ENCODE measurements around the gene TRIM50.
"Not testable (repeated sequence)": the region's sequence is repeated elsewhere in the genome, so short reads cannot be mapped to it uniquely, and the experiment has no call there.

Gene TRIM50

DNA sequence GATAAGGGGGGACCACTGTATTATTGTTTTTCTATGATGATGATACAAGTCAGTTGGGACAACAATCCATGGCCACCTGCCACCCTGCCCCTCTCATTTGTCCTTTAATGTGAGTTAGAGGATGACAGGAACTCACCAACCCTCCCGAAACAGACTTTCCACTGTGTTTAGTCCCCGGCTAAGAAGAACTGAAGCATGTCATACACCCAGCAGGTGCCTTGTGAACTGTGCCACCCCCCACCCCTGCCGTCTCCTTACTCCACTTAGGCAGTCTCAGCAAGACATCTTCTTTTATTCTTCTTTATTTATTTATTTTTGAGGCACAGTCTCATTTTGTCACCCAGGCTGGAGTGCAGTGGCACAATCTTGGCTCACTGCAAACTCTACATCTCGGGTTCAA, 60.1 kb downstream of the TRIM50 start:
- not testable (repeated sequence) for H4K20me1 ChIP-seq (ENCODE audit: low read depth, low read length); H3K4me3 ChIP-seq (ENCODE audit: insufficient read depth, low read length, poor library complexity, severe bottlenecking); H3K36me3 ChIP-seq (ENCODE audit: low read length); H3F3A ChIP-seq (ENCODE audit: insufficient read depth); H3K79me2 ChIP-seq (ENCODE audit: insufficient read depth, low read length); H3K9me2 ChIP-seq (replicated peaks; ENCODE audit: insufficient read depth, low read length); H2AFZ ChIP-seq (ENCODE audit: low read depth, low read length, severe bottlenecking); H3K9me3 ChIP-seq (ENCODE audit: insufficient read depth, low read length); H3K9ac ChIP-seq (ENCODE audit: low read length); H3K27me3 ChIP-seq (ENCODE audit: low read length)
- Histone ChIP-seq H3K27ac (ENCODE audit: low read depth, low read length) (peak overlapping the region; percentile 61), H3K4me2 (ENCODE audit: low read depth, low read length, poor library complexity, severe bottlenecking) (peak overlapping the region; percentile 25)

DNA sequence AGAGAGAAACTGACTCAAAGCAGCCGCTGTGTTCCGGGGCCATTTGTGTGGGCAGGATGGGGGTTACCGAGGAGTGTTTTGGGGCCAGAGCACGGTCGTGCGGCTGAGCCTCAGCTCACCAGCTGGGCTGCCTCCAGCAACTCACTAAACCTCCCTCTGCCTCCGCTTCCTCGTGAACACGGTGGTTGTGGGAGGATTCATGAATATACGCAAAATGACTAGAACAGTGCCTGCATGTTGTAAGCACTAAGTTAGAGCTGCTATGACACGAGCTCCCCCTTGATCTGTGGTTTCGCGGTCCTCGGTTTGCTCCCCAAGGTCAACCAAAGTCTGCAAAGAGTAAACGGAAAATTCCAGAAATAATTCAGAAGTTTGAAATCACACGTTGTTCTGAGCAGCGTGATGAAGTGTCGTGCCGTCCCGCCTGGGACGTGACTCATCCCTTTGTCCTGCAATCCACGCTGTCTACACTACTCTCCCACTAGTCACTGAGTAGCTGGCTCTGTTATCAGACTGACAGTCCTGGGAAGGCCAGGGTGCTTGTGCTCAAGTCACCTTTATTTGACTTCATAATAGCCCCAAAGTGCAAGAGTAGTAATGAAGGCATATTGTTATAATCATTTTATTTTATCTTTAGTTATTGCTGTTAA, 61.0 kb downstream of the TRIM50 start:
- not testable (repeated sequence) for H3K36me3 ChIP-seq (ENCODE audit: low read length); H3K27ac ChIP-seq (ENCODE audit: low read depth, low read length); H3K79me2 ChIP-seq (ENCODE audit: insufficient read depth, low read length); H3K9me3 ChIP-seq (ENCODE audit: insufficient read depth, low read length); H4K20me1 ChIP-seq (ENCODE audit: low read depth, low read length); H3K9ac ChIP-seq (ENCODE audit: low read length); H3K27me3 ChIP-seq (ENCODE audit: low read length); H3F3A ChIP-seq (ENCODE audit: insufficient read depth); H2AFZ ChIP-seq (ENCODE audit: low read depth, low read length, severe bottlenecking); H3K9me2 ChIP-seq (replicated peaks; ENCODE audit: insufficient read depth, low read length); H3K4me3 ChIP-seq (ENCODE audit: insufficient read depth, low read length, poor library complexity, severe bottlenecking); H3K4me2 ChIP-seq (ENCODE audit: low read depth, low read length, poor library complexity, severe bottlenecking)

Measured in SU-DHL-6 (cell line).